TTC549 (cell line): Measurements from ENCODE around the gene RIN1.
"Not testable (repeated sequence)": the region's sequence is repeated elsewhere in the genome, so short reads cannot be mapped to it uniquely, and the experiment has no call there.

Experiments
- FAIRE-seq: peaks from 2 replicates; lab custom pipeline; 2012; peaks lifted over from hg19 to GRCh38; lab: Jason Lieb, UNC

The RIN1 gene, protein sequence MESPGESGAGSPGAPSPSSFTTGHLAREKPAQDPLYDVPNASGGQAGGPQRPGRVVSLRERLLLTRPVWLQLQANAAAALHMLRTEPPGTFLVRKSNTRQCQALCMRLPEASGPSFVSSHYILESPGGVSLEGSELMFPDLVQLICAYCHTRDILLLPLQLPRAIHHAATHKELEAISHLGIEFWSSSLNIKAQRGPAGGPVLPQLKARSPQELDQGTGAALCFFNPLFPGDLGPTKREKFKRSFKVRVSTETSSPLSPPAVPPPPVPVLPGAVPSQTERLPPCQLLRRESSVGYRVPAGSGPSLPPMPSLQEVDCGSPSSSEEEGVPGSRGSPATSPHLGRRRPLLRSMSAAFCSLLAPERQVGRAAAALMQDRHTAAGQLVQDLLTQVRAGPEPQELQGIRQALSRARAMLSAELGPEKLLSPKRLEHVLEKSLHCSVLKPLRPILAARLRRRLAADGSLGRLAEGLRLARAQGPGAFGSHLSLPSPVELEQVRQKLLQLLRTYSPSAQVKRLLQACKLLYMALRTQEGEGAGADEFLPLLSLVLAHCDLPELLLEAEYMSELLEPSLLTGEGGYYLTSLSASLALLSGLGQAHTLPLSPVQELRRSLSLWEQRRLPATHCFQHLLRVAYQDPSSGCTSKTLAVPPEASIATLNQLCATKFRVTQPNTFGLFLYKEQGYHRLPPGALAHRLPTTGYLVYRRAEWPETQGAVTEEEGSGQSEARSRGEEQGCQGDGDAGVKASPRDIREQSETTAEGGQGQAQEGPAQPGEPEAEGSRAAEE

DNA sequence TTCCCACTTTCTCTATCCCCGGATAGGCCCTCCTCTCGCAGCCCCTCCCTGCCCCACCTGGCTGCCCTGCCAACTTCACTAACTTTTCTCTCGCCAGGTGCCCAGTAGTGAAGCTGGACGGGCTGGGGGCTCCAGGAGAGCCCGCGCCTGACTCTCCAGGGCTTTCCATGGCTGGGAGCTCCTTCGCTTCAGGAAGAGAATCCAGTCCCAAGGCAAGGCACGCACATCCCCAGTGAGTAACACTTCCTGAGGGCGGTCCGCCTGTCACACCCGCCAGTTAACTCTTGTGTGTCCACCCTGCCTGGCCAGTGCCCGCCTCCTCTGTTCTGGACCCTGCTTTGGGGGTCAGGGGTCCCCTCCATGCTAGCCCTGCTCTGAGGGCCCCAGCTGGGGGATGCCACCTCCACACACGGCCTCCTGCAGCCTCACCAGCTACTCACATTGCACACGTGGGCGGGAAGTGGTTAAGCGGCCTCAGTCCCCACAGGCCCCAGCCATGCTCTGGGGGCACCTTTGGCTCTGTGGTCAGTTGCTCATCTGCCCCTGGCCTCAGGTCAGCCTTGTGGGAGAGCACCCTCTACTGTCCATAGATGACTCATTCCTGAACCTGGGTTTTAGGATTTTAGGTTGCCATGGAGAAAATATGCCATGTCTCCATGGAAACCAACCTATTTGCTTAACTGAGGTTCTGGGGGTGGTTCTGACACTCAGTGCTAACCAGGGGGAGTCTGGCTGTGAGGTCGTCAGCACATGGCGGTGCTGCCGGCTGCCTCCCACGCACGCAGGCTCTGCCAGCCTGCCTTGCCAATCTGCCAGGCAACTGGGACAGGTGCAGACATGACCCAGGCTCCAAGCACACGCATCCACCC lies at the start of gene RIN1:
Gene RIN1, minus strand, starts transcription at position 201 of the 869 bp plus-strand sequence. Its CDS starts 32 bp downstream, at position 169.
- peak; percentile 89 for FAIRE-seq

GRCh38 chr11:66384316-66384715 lies 48.1 kb upstream of the RIN1 start:
- FAIRE-seq: not testable (repeated sequence)

- not testable (repeated sequence) for FAIRE-seq
These were observed 44.0 kb upstream of the RIN1 start for GRCh38 chr11:66380264-66380663.

DNA sequence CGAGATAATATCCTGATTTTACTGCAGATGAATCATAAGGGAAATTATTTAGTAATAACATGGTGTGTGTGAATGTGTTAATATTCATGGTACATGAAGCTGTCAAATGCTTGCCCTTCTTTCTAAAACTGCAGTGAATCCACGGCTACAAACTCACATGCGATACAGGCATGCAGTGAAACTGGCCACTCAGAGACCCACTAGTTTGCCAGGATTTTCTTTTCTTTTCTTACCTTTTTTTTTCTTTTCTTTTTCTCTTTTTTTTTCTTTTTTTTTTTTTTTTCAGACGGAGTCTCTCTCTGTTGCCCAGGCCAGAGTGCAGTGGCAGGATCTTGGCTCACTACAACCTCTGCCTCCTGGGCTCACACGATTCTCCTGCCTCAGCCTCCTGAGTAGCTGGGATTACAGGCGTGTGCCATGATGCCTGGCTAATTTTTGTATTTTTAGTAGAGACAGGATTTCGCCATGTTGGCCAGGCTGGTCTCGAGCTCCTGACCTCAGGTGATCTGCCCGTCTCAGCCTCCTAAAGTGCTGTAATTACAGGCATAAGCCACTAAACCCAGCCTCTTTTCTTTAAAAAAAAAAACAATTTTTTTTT lies 37.6 kb upstream of the RIN1 start:
- FAIRE-seq: not testable (repeated sequence)

DNA sequence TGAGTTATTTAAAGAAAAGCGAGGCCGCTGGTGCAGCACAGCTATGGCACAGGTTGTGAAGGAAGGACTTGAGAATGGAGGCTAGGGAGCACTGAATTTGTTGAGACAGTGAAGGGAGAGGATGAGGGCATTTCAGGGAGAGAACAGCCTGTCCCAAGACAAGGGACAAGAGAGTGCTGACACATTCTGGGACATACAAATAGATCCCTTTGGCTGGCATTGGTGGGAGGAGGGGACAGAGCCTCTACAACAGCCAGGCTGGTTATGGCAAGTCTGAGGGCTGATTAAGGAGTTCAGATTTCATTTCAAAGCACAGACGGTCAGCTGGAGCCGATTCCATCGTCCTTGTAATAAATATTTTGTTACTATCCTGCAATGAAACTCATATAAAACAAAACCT lies 37.0 kb upstream of the RIN1 start:
- no peak for FAIRE-seq

GRCh38 chr11:66371627-66372415 lies 35.6 kb upstream of the RIN1 start, which contains the start of gene SLC29A2:
Gene SLC29A2 (minus strand): TSS chr11:66371760. CDS start chr11:66371591, 169 bp downstream.
- no peak for FAIRE-seq

GRCh38 chr11:66369073-66369894 lies 33.0 kb upstream of the RIN1 start:
- FAIRE-seq: no peak

- no peak for FAIRE-seq
These were observed 32.2 kb upstream of the RIN1 start for GRCh38 chr11:66368484-66368883.

DNA sequence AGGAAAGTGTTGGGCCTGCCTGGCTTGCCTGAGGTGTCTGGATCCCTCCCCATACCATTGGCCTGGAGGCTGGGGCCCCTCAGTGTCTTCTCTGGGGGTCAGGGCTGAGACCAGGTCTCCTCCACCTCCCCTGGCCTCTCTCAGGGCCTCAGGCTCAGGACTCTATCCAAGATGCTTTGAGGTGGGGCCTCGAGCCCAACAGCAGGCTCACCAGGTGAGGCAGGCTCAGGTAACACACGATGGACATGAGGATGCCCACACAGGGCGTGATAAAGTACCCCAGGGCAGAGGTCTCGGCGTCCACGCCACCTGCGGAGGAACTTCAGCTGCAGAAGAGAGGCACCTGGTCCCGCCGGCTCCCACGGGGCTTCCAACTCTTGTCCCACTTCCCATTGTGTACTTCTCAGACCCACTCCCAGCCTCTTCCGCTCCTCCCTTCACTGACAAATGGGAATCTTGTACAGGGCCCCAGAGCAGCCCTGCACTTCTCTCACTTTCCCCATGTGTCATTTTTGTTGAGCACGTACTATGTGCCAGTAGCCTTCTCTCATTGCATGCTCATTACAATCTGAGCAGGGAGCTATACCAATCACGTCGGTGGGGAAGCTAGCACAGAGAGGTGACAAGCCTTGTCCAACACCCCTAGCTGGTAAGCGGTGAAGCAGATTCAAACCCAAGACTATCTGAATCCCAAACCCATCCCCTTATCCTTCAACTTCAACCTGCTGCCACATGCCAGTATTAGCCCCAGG lies 31.5 kb upstream of the RIN1 start:
- FAIRE-seq: no peak

DNA sequence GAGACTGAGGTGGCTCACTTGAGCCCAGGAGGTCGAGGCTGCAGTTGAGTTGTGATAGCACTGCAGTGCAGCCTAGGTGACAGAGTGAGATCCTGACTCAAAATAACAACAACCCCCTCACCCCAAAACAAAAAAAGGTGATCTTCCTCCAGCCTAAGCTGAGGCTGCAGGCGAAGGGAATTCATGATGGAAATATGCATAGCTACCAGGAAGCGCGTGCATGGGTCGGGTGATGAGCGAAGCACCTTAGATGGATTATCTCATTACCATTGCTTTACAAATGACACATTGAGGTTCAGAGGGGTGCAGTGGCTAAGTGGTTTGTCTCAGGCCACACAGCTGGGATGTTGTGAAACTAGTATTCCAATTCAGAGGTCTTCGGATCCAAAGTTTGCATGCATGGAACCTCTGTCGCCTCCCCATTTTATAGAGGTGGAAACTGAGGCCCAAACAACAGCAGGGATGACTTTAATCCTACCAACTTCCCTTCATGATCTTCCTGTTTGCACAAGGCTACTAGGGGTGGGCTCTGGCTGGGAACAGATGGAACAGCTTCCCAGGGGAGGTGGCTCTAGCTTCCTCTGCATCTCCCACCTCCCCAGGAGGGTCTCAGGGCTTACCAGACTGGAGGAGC lies 30.7 kb upstream of the RIN1 start:
- FAIRE-seq: no peak

DNA sequence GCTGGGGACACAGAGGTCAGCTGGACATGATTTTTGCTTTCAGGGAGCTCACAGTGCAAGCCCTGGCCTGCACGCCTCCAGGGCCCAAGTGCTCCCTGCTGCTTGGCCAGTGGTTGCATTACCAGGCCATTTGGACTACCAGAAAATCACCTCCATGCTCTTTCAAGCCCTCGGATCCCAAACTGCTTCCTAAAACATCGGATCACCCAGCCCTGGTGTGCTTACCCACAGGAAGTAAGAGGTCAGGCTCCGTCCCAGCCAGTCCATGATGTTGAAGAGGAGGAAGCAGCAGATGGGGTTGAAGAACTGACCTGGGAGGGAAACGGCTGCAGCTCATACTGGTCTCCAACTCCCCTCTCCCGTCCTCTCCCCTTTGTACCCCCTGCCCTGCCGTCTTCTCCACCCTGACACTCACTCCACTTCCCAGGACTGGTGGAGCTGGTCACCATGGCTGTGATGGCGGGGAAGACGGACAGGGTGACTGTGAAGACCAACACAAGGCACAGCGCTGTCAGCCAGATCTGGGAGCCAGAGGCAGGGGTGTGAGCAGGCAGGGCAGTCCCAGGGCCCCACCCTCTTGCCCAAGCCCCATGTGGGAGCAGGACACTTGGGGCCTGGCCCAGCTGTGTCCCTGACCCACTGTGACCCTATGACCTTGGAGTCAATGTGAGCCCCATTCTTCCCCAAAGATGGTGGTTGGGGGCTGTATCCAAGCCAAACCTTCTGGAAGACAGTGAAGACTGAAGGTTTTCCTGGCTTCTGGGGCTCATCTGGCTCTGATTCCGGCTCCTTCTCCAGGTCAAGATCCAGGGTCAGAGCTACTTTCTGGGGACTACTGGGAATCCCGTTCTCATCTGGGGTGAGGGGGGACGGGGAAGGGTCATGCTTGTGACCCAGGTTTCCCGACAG lies 29.7 kb upstream of the RIN1 start:
- FAIRE-seq: no peak

- FAIRE-seq: no peak
These were observed 28.9 kb upstream of the RIN1 start for GRCh38 chr11:66365166-66365565.

GRCh38 chr11:66363805-66364535 lies 27.7 kb upstream of the RIN1 start:
- FAIRE-seq: no peak

GRCh38 chr11:66363187-66363601 lies 27.0 kb upstream of the RIN1 start:
- FAIRE-seq: no peak

GRCh38 chr11:66362481-66363147 lies 26.4 kb upstream of the RIN1 start:
- no peak for FAIRE-seq

- FAIRE-seq: no peak
These were observed 25.3 kb upstream of the RIN1 start for GRCh38 chr11:66361502-66361941.
